Prostate gland (tissue), 2 donors: Measurements from ENCODE around the gene CHD5. TPM values are rescaled to one million over a fixed set of nuclear protein-coding genes. Genes with fewer than 3 reads are reported as not detected.

Source experiments
- DNase-seq: peaks from one replicate; pipeline ENCODE4 v3.0.0-alpha.2; 2019; ENCODE audit warnings: low spot score
- H3K27ac ChIP-seq, 2 donors: fragments of 200-600 bp; sonication (generic); 2 replicates each; pipeline ENCODE4 v1.5.1; 2017 to 2019
- H3K27me3 ChIP-seq: fragments of 200-600 bp; sonication (generic); replicated peaks from 2 replicates; pipeline ENCODE4 v1.5.1; 2019; ENCODE audit not compliant: insufficient read depth
- H3K36me3 ChIP-seq, 2 donors: fragments of 200-600 bp; sonication (generic); 1 replicate in 1 of 2; 2 replicates in 1 of 2; pipeline versions ENCODE4 v1.5.1 to v1.8.1; 2017 to 2019
- H3K4me1 ChIP-seq: fragments of 200-600 bp; sonication (generic); replicated peaks from 2 replicates; pipeline ENCODE4 v1.5.1; 2019
- H3K4me3 ChIP-seq, 2 donors: fragments of 200-600 bp; sonication (generic); 2 replicates each; pipeline ENCODE4 v1.5.1; 2017 to 2019
- H3K9me3 ChIP-seq: fragments of 200-600 bp; sonication (generic); 2 replicates; pipeline ENCODE4 v1.5.1; 2017
- POLR2A ChIP-seq: fragments of 450-650 bp; IDR thresholded peaks from one replicate; pipeline ENCODE4 v1.6.1; 2016; ENCODE audit warnings: antibody characterized with exemption, mild to moderate bottlenecking
- POLR2AphosphoS5 ChIP-seq: sonication (generic); formaldehyde crosslinking; IDR thresholded peaks from one replicate; pipeline ENCODE4 v1.6.1; 2017; ENCODE audit warnings: antibody characterized with exemption
- WGBS: methylation state at CpG from one replicate; pipeline ENCODE4 v1.1.5; 2018; 5-methylcytosine and 5-hydroxymethylcytosine counted together
- intact Hi-C: fragments of 100-400 bp; cut with DNase I; formaldehyde crosslinking; loops from one replicate; pipeline ENCODE4 v1.14.2; 2022
- total RNA-seq, 2 donors: library from RNA; depleted of rRNA; stranded (reverse); fragments of >200 nt; gene quantifications; one replicate each; pipeline ENCODE4 v1.1.0, GENCODE V29; 2016
- TF ChIP-seq, protein P1 (sequence below), 4 experiments: fragments of 200-600 bp in 2 of 4; fragments of 450-650 bp in 2 of 4; sonication (generic) in 2 of 4; IDR thresholded peaks; 1 replicate in 3 of 4; 2 replicates in 1 of 4; pipeline ENCODE4 v1.5.1; 2016 to 2019; ENCODE audit warnings: antibody characterized with exemption in 4 of 4, mild to moderate bottlenecking in 2 of 4, moderate library complexity in 2 of 4

Gene CHD5
- total RNA-seq, 2 donors from 2014 or later = 4.9 to 17.0 TPM

DNA sequence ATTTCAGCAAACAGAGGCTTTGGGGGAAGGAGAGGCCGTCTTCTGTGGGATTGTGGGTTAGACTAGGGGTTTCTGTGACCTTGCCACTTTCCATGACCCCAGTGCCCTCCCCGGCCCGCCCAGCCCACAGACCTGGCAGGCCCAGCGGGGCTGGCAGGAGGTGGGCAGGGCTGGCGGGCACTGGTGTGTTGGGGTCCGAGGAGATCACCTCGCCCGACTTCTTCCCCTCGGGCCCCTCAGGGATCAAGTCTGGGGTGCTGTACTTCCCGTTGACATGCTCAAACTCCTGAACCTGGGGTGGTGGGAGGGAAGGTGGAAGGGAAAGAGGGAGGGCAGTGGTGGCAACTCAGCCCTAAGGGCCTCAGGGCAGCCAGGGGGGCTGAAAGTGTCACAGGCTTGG, 56.3 kb downstream of the CHD5 start:
- intact Hi-C loops = no loop called here
- H3K36me3 ChIP-seq = no peaks in the 10 kb centered on the region

DNA sequence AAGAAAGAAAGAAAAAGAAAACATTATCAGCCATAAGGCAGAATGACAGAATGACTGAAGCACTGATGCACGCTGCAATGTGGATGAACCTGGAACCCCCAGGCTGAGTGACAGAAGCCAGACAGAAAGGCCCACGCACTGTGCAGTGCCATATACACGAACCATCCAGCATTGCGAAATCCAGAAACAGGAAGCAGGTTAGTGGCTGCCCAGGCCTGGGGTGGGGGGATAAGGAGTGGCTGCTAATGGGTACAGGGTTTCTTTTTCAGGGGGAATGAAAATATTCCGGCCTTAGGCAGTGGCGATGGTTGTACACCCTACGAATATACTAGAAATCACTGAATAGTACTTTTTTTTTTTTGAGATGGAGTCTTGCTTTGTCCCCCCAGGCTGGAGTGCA, 57.0 kb downstream of the CHD5 start:
- intact Hi-C loops = no loop called here
- Histone ChIP-seq H3K27ac (no peak overlapping the region), H3K36me3 (no peaks in the 10 kb centered on the region), H3K9me3 (no peaks in the 10 kb centered on the region), H3K4me1 (no peaks in the 10 kb centered on the region), H3K4me3 (no peak overlapping the region), H3K27me3 (no peaks in the 10 kb centered on the region)
- no peak for DNase-seq
- 86% methylated on average over 7 of the region's 7 CpGs for WGBS
- TF ChIP-seq POLR2A = no peak
- TF ChIP-seq, protein P1, sequence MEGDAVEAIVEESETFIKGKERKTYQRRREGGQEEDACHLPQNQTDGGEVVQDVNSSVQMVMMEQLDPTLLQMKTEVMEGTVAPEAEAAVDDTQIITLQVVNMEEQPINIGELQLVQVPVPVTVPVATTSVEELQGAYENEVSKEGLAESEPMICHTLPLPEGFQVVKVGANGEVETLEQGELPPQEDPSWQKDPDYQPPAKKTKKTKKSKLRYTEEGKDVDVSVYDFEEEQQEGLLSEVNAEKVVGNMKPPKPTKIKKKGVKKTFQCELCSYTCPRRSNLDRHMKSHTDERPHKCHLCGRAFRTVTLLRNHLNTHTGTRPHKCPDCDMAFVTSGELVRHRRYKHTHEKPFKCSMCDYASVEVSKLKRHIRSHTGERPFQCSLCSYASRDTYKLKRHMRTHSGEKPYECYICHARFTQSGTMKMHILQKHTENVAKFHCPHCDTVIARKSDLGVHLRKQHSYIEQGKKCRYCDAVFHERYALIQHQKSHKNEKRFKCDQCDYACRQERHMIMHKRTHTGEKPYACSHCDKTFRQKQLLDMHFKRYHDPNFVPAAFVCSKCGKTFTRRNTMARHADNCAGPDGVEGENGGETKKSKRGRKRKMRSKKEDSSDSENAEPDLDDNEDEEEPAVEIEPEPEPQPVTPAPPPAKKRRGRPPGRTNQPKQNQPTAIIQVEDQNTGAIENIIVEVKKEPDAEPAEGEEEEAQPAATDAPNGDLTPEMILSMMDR (IDR thresholded peaks at IDR 0.05) = no peak
- TF ChIP-seq POLR2AphosphoS5 = no peak

More for the DNA sequence above, 56.3 kb downstream of the CHD5 start:
- H3K27me3 ChIP-seq = no peaks in the 10 kb centered on the region
- TF ChIP-seq, protein P1 (IDR thresholded peaks at IDR 0.05) = no peak
- TF ChIP-seq POLR2AphosphoS5 (no peak), POLR2A (no peak)
- no peaks in the 10 kb centered on the region for H3K4me1 ChIP-seq
- 73% methylated on average over 10 of the region's 10 CpGs for WGBS
- no peak for DNase-seq
- H3K9me3 ChIP-seq = no peaks in the 10 kb centered on the region
- no peak overlapping the region for H3K4me3 ChIP-seq
- H3K27ac ChIP-seq = no peak overlapping the region

DNA sequence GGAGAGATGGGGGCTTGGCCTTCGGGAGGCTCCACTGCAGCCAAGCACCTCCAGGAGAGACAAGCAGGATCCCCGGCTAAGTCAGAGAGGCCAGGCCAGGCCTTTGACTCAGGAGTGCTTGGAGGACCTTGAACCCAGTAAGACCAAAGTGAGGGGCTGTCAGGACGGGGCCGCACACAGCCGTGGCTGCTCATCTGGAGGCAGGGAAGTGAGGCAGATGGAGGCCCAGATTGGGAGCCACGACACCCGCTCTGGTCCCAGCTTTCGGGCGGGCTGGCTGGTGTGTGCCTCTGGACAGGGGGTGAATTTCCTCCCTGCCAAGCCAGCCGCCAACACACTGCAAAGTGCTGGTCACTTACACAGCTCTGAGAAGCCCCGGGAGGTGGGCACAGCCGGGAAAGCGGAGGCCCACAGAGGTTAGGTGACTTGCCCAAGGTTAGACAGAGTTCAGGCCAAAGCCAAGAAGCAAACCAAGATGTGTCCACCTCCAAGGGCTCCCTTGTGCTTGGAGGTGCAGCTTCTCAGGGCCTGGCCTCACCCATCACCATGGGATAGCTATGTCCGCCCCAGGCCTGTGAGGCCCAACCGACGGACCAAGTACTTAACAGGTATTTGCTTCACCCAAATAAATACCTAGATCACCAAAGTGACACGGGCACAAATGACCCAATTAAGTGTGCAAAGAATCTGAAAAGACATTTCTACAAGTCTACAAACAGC, 58.3 kb downstream of the CHD5 start:
- H3K27me3 ChIP-seq = no peaks in the 10 kb centered on the region
- H3K36me3 ChIP-seq = no peaks in the 10 kb centered on the region
- DNase-seq = no peak
- no peak for TF ChIP-seq POLR2A
- TF ChIP-seq, protein P1 (IDR thresholded peaks at IDR 0.05) = no peak
- no peak for TF ChIP-seq POLR2AphosphoS5
- no peaks in the 10 kb centered on the region for H3K4me1 ChIP-seq
- H3K4me3 ChIP-seq = no peak overlapping the region
- 92% methylated on average over 17 of the region's 17 CpGs for WGBS
- no peak overlapping the region for H3K27ac ChIP-seq
- intact Hi-C loops = no loop called here
- H3K9me3 ChIP-seq = no peaks in the 10 kb centered on the region

DNA sequence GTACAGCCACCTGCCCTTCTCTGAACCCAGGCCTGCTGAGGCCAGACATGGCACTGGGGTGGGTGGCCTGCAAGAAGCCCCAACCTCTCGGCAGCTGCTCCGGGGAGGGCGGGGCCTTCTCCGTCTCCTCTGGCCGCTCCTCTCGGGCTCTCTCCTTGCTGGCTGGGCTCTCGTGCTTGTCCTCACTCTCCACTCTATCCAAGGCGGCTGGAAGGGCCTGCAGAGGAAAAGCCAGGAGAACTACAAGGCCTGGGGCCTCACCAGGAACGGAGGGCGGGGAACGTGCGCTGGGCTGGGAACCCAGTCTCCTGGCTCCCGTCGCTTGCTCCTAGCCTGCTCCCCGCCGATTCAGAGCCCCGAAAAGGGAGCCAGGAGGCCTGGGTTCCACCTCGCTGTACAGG, 59.1 kb downstream of the CHD5 start:
- H3K4me3 ChIP-seq = no peak overlapping the region
- TF ChIP-seq POLR2AphosphoS5 (no peak), POLR2A (no peak)
- TF ChIP-seq, protein P1 (IDR thresholded peaks at IDR 0.05) = no peak
- H3K27ac ChIP-seq = no peak overlapping the region
- H3K9me3 ChIP-seq = no peaks in the 10 kb centered on the region
- no peaks in the 10 kb centered on the region for H3K27me3 ChIP-seq
- intact Hi-C loops = no loop called here
- no peaks in the 10 kb centered on the region for H3K4me1 ChIP-seq
- no peak for DNase-seq
- H3K36me3 ChIP-seq = no peaks in the 10 kb centered on the region
- WGBS = 84% methylated on average over 17 of the region's 18 CpGs

DNA sequence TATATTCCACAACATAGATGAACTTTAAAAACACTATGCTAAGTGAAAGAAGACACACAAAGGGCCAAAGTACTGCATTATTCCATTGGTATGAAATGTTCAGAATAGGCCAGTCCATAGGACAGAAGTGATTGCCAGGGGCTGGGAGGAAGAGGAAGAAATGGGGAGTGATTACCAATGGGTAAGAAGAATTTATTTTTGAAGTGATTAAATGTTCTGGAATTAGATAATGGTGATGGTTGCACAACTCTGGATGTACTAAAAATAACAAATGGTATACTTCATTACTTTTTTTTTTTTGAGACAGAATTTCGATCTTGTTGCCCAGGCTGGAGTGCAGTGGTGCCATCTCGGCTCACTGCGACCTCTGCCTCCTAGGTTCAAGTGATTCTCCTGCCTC, 61.7 kb downstream of the CHD5 start:
- TF ChIP-seq POLR2AphosphoS5 = no peak
- TF ChIP-seq, protein P1 (IDR thresholded peaks at IDR 0.05) = no peak
- Histone ChIP-seq H3K4me3 (no peak overlapping the region), H3K27ac (no peak overlapping the region), H3K27me3 (no peaks in the 10 kb centered on the region), H3K36me3 (no peaks in the 10 kb centered on the region), H3K4me1 (no peaks in the 10 kb centered on the region), H3K9me3 (no peaks in the 10 kb centered on the region)
- intact Hi-C loops = no loop called here
- DNase-seq = no peak
- 81% methylated on average over 3 of the region's 3 CpGs for WGBS
